Stomach (tissue), 4 donors: ENCODE results near the gene PACS2.

Source experiments
- CTCF ChIP-seq, 7 experiments: fragments of 450-650 bp in 4 of 7; fragments of 200-600 bp in 3 of 7; sonication (generic) in 3 of 7; IDR thresholded peaks; one replicate each; pipeline ENCODE4 v1.5.1; 2016 to 2019; ENCODE audit warnings: antibody characterized with exemption in 7 of 7, control low read depth in 2 of 7, mild to moderate bottlenecking in 1 of 7
- EP300 ChIP-seq: sonication (generic); formaldehyde crosslinking; IDR thresholded peaks from one replicate; pipeline ENCODE4 v1.6.1; 2017; ENCODE audit warnings: antibody characterized with exemption
- POLR2A ChIP-seq, 4 donors: fragments of 450-650 bp; IDR thresholded peaks; one replicate each; pipeline ENCODE4 v1.6.1; 2016; ENCODE audit warnings: antibody characterized with exemption in 4 of 4, control low read depth in 2 of 4, mild to moderate bottlenecking in 1 of 4, moderate library complexity in 1 of 4
- POLR2AphosphoS5 ChIP-seq, 3 donors: sonication (generic); formaldehyde crosslinking; IDR thresholded peaks; one replicate each; pipeline ENCODE4 v1.6.1; 2016; ENCODE audit warnings: antibody characterized with exemption in 3 of 3

DNA sequence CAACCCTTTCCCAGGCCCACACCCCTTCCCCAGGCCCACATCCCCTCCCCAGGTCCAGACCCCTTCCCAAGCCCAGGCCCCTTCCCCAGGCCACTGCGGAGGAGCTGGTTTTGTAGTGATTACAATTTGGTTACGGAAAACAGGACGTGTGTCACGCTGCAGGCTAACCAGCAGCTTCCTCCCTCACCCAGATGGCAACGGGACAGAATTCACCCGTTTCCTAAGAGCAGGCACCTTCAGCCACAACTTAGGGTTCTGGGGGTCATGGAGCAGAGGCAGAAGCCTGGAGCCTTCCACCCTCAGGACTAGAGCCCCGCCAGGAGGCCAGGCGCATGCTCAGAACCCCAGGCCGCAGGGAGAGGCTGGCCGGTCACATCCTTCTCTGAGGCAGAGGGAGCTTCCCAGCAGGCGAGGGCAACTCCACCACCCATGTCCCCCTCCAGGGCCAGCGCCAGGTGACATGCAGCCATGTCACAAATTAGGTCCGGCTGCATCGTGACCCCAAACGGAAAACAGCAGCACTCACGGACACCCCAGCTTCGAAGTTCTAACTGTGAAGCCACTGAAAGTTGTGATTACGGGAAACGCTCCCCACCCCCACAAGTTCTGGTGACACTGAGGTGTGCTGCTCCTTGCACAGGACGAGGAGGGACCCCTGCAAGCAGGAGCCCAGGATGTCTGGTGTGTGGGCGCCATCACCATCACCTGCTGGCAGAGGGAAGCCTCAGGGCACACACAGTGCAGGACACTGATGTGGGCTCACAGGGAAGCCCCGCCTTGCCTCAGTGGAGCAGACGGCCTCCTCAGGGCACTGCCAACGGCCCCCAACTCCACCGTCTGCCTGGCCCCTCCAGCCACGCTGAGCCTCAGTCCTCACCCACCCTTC, 21.5 kb upstream of the PACS2 start:
- TF ChIP-seq CTCF (IDR thresholded peaks at IDR 0.05) (no peak), POLR2AphosphoS5 (IDR thresholded peaks at IDR 0.05) (no peak), EP300 (no peak), POLR2A (IDR thresholded peaks at IDR 0.05) (no peak)
